ENCODE data around the gene FGF13.

GRCh38 chrX:138756234-138756633, 44.7 kb upstream of the FGF13 start:
- TF ChIP-seq CTCF (IDR thresholded peaks at IDR 0.05), result peak in 1 of 5 experiments; percentile 6
- no peak for TF ChIP-seq EP300 (IDR thresholded peaks at IDR 0.05)
